Heart left ventricle (tissue), 16 donors: ENCODE measurements around the gene RNF135. TPM values are rescaled to one million over a fixed set of nuclear protein-coding genes. Genes with fewer than 3 reads are reported as not detected.
"Not testable (repeated sequence)": the region's sequence is repeated elsewhere in the genome, so short reads cannot be mapped to it uniquely, and the experiment has no call there.

Source experiments
- ATAC-seq, 4 donors: fragments of 200-7000 bp; cut with Tn5 transposase; one replicate each; pipeline ENCODE4 v1.9.1; 2020 to 2022; ENCODE audit warnings: moderate library complexity in 4 of 4, mild to moderate bottlenecking in 3 of 4, moderate number of reproducible peaks in 1 of 4
- DNase-seq, 5 donors: peaks; one replicate each; pipeline ENCODE4 v3.0.0-alpha.2; 2020
- H3K27ac ChIP-seq, 12 donors: fragments of 200-600 bp; sonication (generic) in 4 of 12; one replicate each; pipeline versions ENCODE4 v1.5.0 to v1.8.0; 2016 to 2022; ENCODE audit warnings: mild to moderate bottlenecking in 2 of 12
- H3K27me3 ChIP-seq, 9 donors: fragments of 200-600 bp; sonication (generic) in 2 of 9; one replicate each; pipeline versions ENCODE4 v1.5.1 to v1.8.0; 2016 to 2022; ENCODE audit warnings: mild to moderate bottlenecking in 3 of 9
- H3K36me3 ChIP-seq, 9 donors: fragments of 200-600 bp; sonication (generic) in 2 of 9; one replicate each; pipeline versions ENCODE4 v1.5.0 to v1.8.0; 2018 to 2022; ENCODE audit warnings: mild to moderate bottlenecking in 2 of 9
- H3K4me1 ChIP-seq, 12 donors: fragments of 200-600 bp; sonication (generic) in 4 of 12; one replicate each; pipeline versions ENCODE4 v1.5.0 to v1.8.0; 2016 to 2022; ENCODE audit warnings: mild to moderate bottlenecking in 3 of 12
- H3K4me3 ChIP-seq, 12 donors: fragments of 200-600 bp; sonication (generic) in 4 of 12; one replicate each; pipeline versions ENCODE4 v1.5.0 to v1.8.0; 2017 to 2022; ENCODE audit warnings: mild to moderate bottlenecking in 9 of 12, moderate library complexity in 4 of 12
- H3K9me3 ChIP-seq, 12 donors: fragments of 200-600 bp; sonication (generic) in 4 of 12; one replicate each; pipeline versions ENCODE4 v1.5.0 to v1.8.0; 2016 to 2022; ENCODE audit warnings: mild to moderate bottlenecking in 1 of 12
- CTCF ChIP-seq, 12 donors: fragments of 200-600 bp; sonication (generic) in 4 of 12; IDR thresholded peaks; one replicate each; pipeline versions ENCODE4 v1.5.0 to v1.8.0; 2018 to 2022; ENCODE audit warnings: antibody characterized with exemption in 12 of 12, mild to moderate bottlenecking in 5 of 12
- POLR2A ChIP-seq, 2 donors: fragments of 450-650 bp; IDR thresholded peaks; one replicate each; pipeline ENCODE4 v1.6.1; 2017; ENCODE audit warnings: antibody characterized with exemption in 2 of 2, mild to moderate bottlenecking in 2 of 2, moderate library complexity in 2 of 2
- WGBS, 4 donors: extraction: QIAGEN DNeasy Blood & Tissue Kit in 2 of 4; methylation state at CpG; one replicate each; pipeline versions ENCODE4 v1.1.5 to v1.1.7; 2013 to 2018; 5-methylcytosine and 5-hydroxymethylcytosine counted together
- intact Hi-C, 10 donors: fragments of 100-400 bp; cut with DNase I; formaldehyde crosslinking; loops; one replicate each; pipeline versions ENCODE4 v1.11.1 to v1.14.2; 2022
- polyA plus RNA-seq, 2 donors: library from polyadenylated mRNA; stranded (reverse); fragments of 200-250 nt; gene quantifications; one replicate each; pipeline ENCODE4 v1.2.3, GENCODE V29; 2013
- total RNA-seq, 9 donors: library from RNA; depleted of rRNA in 2 of 9; stranded (reverse); fragments of >200 nt in 2 of 9; fragmentation: NEBNext Ultra II Directional in 3 of 9; extraction: Animal tissue kit (Norgen Biotek cat#: 25700) in 3 of 9; gene quantifications; one replicate each; pipeline versions ENCODE4 v1.1.0 to v1.2.4, GENCODE V29; 2016 to 2023
- donor health status: ischemic (EF 13 %, LVEDD 7.1; RV severe dilation, severe dysfunction).
- donor health status: healthy with polysubstance abuse.
- donor health status: DM: no; HTN: yes; CAD: no.
- donor health status: DM: no; HTN: no; CAD: no.
- donor health status: ischemic (EF 25% LVEDD 6.9; RV normal size, moderate dysfunction).
- donor health status: ischemic (EF 25% LVEDD 5.7; RV mildly dilated, moderate dysfunction).
- donor health status: healthy.
- donor health status: DM: yes; HTN: yes; CAD: no.
- donor health status: ischemic (EF 35%, LVEDD 5.7; RV mildly dilated, moderate dysfunction).
- donor health status: nonischemic (EF 11% LVEDD 7.7; RV severe dilation, severe dysfunction).
- donor health status: DM: yes; HTN: yes; CAD: no.
- donor health status: PGD.
- donor health status: ischemic (EF 29% LVEDD 5.4; RV normal size, mild dysfunction).
- donor health status: nonischemic (EF 23%, LVEDD 6.1; RV moderate dilation, normal function).

Gene RNF135
- total and polyA plus RNA-seq, 11 donors: 3.9 to 19.1 (median 5.0) TPM

GRCh38 chr17:30929081-30929633 is 41.7 kb upstream of the RNF135 start:
- intact Hi-C loops: no loop called here
- H3K4me1 ChIP-seq: peaks cover 0 to 1% (median 0%) of the 10 kb centered on the region in 12 donors
- ATAC-seq: no peak
- no peak overlapping the region for H3K4me3 ChIP-seq
- no peak overlapping the region for H3K27ac ChIP-seq
- peaks cover 0 to 64% (median 0%) of the 10 kb centered on the region in 9 donors for H3K36me3 ChIP-seq
- H3K27me3 ChIP-seq: peaks cover 0 to 9% (median 0%) of the 10 kb centered on the region in 9 donors
- TF ChIP-seq POLR2A (IDR thresholded peaks at IDR 0.05) (no peak), CTCF (IDR thresholded peaks at IDR 0.05) (no peak)
- no peak for DNase-seq
- 52 to 65% (median 54%) methylated on average over 8 of the region's 8 CpGs for WGBS, 4 donors
- H3K9me3 ChIP-seq: no peaks in the 10 kb centered on the region

GRCh38 chr17:30929861-30930260 is 41.0 kb upstream of the RNF135 start:
- WGBS, 4 donors: 89 to 95% (median 94%) methylated on average over 3 of the region's 3 CpGs
- H3K9me3 ChIP-seq, H3K4me3 ChIP-seq, DNase-seq, intact Hi-C loops, H3K27ac ChIP-seq, H3K4me1 ChIP-seq, ATAC-seq, H3K27me3 ChIP-seq: not testable (repeated sequence)
- peaks cover 0 to 67% (median 0%) of the 10 kb centered on the region in 9 donors for H3K36me3 ChIP-seq

- intact Hi-C loops: no loop called here
- Histone ChIP-seq H3K27ac (no peak overlapping the region), H3K27me3 (peaks cover 0 to 8% (median 0%) of the 10 kb centered on the region in 9 donors), H3K4me1 (no peaks in the 10 kb centered on the region), H3K36me3 (peaks cover 0 to 70% (median 0%) of the 10 kb centered on the region in 9 donors), H3K9me3 (no peaks in the 10 kb centered on the region), H3K4me3 (no peak overlapping the region)
- TF ChIP-seq CTCF (IDR thresholded peaks at IDR 0.05): no peak
- TF ChIP-seq POLR2A (IDR thresholded peaks at IDR 0.05): no peak
- ATAC-seq (no peak), DNase-seq (no peak)
- 88 to 89% (median 88%) methylated on average over 3 of the region's 3 CpGs for WGBS, 4 donors
Measured at GRCh38 chr17:30930495-30930894, 40.3 kb upstream of the RNF135 start.

- H3K36me3 ChIP-seq: peaks cover 0 to 70% (median 0%) of the 10 kb centered on the region in 9 donors
- ATAC-seq, DNase-seq, H3K4me3 ChIP-seq, H3K27me3 ChIP-seq, intact Hi-C loops, H3K27ac ChIP-seq, H3K9me3 ChIP-seq, H3K4me1 ChIP-seq: not testable (repeated sequence)
- 81 to 89% (median 87%) methylated on average over 8 of the region's 8 CpGs for WGBS, 4 donors
Measured at GRCh38 chr17:30931582-30931981, 39.3 kb upstream of the RNF135 start.

GRCh38 chr17:30933966-30934365 is 36.9 kb upstream of the RNF135 start:
- ATAC-seq (peak in 1 of 4 donors; percentile 42), DNase-seq (no peak)
- WGBS, 4 donors: 70 to 82% (median 71%) methylated on average over 5 of the region's 5 CpGs
- intact Hi-C loops: no loop called here
- TF ChIP-seq CTCF (IDR thresholded peaks at IDR 0.05) (no peak), POLR2A (IDR thresholded peaks at IDR 0.05) (no peak)
- Histone ChIP-seq H3K36me3 (peaks cover 0 to 68% (median 0%) of the 10 kb centered on the region in 9 donors), H3K27ac (peak overlapping the region in 1 of 12 donors; percentile 32), H3K4me3 (no peak overlapping the region), H3K27me3 (no peaks in the 10 kb centered on the region), H3K9me3 (no peaks in the 10 kb centered on the region), H3K4me1 (peaks cover 0 to 16% (median 0%) of the 10 kb centered on the region in 12 donors)
